Esophagus muscularis mucosa (tissue), 4 donors: ENCODE measurements around the gene NRIP3.

Experiments used
- CTCF ChIP-seq, 3 experiments: fragments of 200-600 bp in 2 of 3; fragments of 450-650 bp in 1 of 3; sonication (generic) in 2 of 3; IDR thresholded peaks; one replicate each; pipeline ENCODE4 v1.5.1; 2017 to 2019; ENCODE audit warnings: antibody characterized with exemption in 3 of 3, mild to moderate bottlenecking in 2 of 3, moderate library complexity in 1 of 3
- EP300 ChIP-seq: sonication (generic); formaldehyde crosslinking; IDR thresholded peaks from one replicate; pipeline ENCODE4 v1.6.1; 2017; ENCODE audit warnings: antibody characterized with exemption
- POLR2A ChIP-seq: fragments of 450-650 bp; IDR thresholded peaks from one replicate; pipeline ENCODE4 v1.6.1; 2017; ENCODE audit warnings: antibody characterized with exemption, moderate library complexity, mild to moderate bottlenecking, low read depth
- POLR2AphosphoS5 ChIP-seq, 2 donors: sonication (generic); formaldehyde crosslinking; IDR thresholded peaks; one replicate each; pipeline ENCODE4 v1.6.1; 2017; ENCODE audit warnings: antibody characterized with exemption in 2 of 2

- TF ChIP-seq CTCF (IDR thresholded peaks at IDR 0.05) (no peak), EP300 (no peak), POLR2A (no peak), POLR2AphosphoS5 (IDR thresholded peaks at IDR 0.05) (no peak)
These were observed 16.4 kb downstream of the NRIP3 start for GRCh38 chr11:8987446-8987845.
